Measurements from ENCODE around the gene GBF1. TPM values are rescaled to one million over a fixed set of nuclear protein-coding genes. Genes with fewer than 3 reads are reported as not detected.

The GBF1 gene
- total and polyA plus RNA-seq, 12 donors: 20.7 to 60.5 (median 49.3) TPM

DNA sequence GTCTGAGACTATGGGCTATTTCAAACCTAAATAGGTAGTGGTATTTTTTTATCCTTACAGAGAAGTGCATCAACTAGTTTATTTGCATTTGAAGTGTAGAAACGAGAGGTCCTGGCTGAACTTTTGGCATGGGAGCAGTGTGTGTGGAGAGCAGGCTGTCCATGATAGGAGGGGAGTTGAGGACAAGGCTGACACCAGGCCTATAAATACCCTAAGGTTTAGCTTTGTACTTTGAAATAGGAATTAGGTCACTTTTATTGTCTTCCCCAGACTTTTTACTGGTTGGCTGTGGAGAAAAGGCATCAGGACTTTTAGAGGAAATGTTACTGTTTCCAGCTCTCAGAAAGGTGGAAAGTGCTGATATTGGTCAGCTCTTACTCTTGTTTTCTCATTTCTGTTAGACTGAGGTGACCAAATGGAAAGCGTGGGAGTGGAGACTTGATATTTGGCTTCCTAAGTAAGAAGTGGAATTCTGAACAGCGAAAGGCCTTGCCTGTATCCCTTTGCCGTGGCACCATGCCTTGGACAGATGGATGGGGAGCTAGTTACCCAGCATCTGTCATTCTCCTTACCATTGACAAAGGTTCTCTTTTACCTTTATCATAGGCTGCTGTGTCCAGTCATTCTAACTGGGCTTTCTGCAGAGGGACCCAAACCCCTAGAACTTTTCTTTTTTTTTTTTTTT lies 46.0 kb downstream of the GBF1 start:
- no peaks in the 10 kb centered on the region for H3K27me3 ChIP-seq
- H3K9me3 ChIP-seq: no peaks in the 10 kb centered on the region
- H3K4me1 ChIP-seq: peaks cover 5 to 85% (median 42%) of the 10 kb centered on the region in 9 donors
- DNase-seq: peak in 1 of 2 donors; percentile 71
- intact Hi-C loops (cut with DNase I): no loop called here
- no peak overlapping the region for H3K4me3 ChIP-seq
- TF ChIP-seq, protein P1, sequence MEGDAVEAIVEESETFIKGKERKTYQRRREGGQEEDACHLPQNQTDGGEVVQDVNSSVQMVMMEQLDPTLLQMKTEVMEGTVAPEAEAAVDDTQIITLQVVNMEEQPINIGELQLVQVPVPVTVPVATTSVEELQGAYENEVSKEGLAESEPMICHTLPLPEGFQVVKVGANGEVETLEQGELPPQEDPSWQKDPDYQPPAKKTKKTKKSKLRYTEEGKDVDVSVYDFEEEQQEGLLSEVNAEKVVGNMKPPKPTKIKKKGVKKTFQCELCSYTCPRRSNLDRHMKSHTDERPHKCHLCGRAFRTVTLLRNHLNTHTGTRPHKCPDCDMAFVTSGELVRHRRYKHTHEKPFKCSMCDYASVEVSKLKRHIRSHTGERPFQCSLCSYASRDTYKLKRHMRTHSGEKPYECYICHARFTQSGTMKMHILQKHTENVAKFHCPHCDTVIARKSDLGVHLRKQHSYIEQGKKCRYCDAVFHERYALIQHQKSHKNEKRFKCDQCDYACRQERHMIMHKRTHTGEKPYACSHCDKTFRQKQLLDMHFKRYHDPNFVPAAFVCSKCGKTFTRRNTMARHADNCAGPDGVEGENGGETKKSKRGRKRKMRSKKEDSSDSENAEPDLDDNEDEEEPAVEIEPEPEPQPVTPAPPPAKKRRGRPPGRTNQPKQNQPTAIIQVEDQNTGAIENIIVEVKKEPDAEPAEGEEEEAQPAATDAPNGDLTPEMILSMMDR (IDR thresholded peaks at IDR 0.05): no peak
- ATAC-seq: peak; percentile 92 to 99 (median 96)
- H3K36me3 ChIP-seq: peaks cover 0 to 6% (median 0%) of the 10 kb centered on the region in 9 donors
- 30 to 35% methylated on average over 4 of the region's 4 CpGs for WGBS, 2 donors
- peak overlapping the region; percentile 44 to 92 (median 84) for H3K27ac ChIP-seq

DNA sequence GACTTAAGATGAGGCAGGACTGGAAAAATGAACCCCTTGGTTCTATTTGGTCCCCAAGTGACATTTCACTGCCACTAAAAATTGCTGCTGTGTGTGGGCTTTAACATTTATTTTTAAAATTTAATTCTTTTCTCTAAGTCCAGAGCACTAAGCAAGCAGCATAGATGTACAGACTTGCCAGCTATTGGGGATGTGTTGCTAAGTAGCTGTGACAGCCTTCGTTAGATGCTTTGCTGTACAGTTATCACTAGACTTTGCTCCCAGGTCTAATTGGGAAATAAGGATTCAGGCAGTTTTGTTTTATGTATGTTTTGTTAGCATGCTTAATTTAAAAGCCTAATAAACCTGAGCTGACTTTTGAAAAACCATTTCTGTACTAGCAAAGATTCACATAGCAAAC lies 51.8 kb downstream of the GBF1 start:
- Histone ChIP-seq H3K27ac (peak overlapping the region in 1 of 10 donors; percentile 41), H3K9me3 (no peaks in the 10 kb centered on the region), H3K36me3 (peaks cover 0 to 6% (median 0%) of the 10 kb centered on the region in 9 donors), H3K27me3 (no peaks in the 10 kb centered on the region), H3K4me3 (no peak overlapping the region), H3K4me1 (peaks cover 3 to 55% (median 35%) of the 10 kb centered on the region in 9 donors)
- intact Hi-C loops (cut with DNase I): loop anchor here in 1 of 10 donors (5.0 kb wide), 1 partner anchor 35 kb away; no protein-coding TSS in a partner anchor
- 56 to 73% methylated on average over 1 of the region's 1 CpG for WGBS, 2 donors
- DNase-seq (no peak), ATAC-seq (no peak)
- TF ChIP-seq, protein P1 (IDR thresholded peaks at IDR 0.05): no peak

DNA sequence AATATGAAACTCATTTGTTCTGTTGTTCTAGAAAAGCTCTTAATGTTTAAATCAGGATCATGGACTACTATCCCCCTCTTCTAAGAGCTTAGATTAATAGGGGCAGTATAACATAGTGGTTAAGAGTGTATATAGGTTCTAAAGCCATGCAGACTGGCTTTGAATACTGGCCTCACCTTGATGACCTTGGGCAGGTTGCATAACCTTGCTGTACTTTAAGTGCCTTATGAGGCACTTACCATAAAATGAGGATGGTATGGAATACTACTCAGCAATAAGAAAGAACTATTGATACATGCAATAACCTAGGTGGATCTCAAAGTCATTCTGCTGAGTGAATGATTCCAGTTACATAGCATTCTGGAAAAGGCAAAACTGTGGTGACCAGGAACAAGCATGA lies 53.6 kb downstream of the GBF1 start:
- Histone ChIP-seq H3K27ac (peak overlapping the region in 5 of 10 donors; percentile 4 to 86 (median 79)), H3K27me3 (no peaks in the 10 kb centered on the region), H3K4me3 (no peak overlapping the region), H3K9me3 (no peaks in the 10 kb centered on the region), H3K4me1 (peaks cover 3 to 55% (median 22%) of the 10 kb centered on the region in 9 donors), H3K36me3 (peaks cover 0 to 5% (median 0%) of the 10 kb centered on the region in 9 donors)
- DNase-seq (no peak), ATAC-seq (no peak)
- TF ChIP-seq, protein P1 (IDR thresholded peaks at IDR 0.05): no peak
- intact Hi-C loops (cut with DNase I): loop anchor here in 1 of 10 donors (5.0 kb wide), 1 partner anchor 33 kb away; no protein-coding TSS in a partner anchor

DNA sequence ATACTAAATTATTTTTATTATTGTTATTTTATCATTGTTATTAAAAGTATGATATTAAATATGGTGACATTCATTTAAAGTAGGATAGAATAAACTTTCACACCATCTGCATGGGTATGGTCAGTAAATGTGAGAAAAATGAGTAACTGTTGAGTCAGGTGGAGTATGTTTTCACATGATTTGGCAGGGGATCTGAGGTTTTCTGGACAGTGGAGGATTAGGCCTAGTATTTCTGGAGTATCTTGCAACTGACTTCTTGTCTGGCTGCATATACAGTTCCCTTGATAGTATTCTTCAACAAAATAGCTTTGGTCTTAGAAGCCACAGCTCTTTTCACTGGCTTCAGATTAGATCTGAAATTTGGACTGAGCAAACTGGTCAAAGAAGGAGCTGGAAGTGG lies 54.5 kb downstream of the GBF1 start:
- intact Hi-C loops (cut with DNase I): loop anchor here in 1 of 10 donors (5.0 kb wide), 1 partner anchor 32 kb away; no protein-coding TSS in a partner anchor
- Histone ChIP-seq H3K36me3 (no peaks in the 10 kb centered on the region), H3K4me3 (no peak overlapping the region), H3K27ac (peak overlapping the region; percentile 28 to 86 (median 76)), H3K9me3 (no peaks in the 10 kb centered on the region), H3K27me3 (no peaks in the 10 kb centered on the region), H3K4me1 (peaks cover 3 to 46% (median 18%) of the 10 kb centered on the region in 9 donors)
- TF ChIP-seq, protein P1 (IDR thresholded peaks at IDR 0.05): no peak
- ATAC-seq: peak in 5 of 8 donors; percentile 4 to 21 (median 13)
- no peak for DNase-seq
